NOMO-1 treated with DMSO at 0.1 percent for 48 hours (cell line): ENCODE measurements around the gene VAV3.

Experiments used
- DNase-seq: peaks from one replicate; lab custom pipeline; 2025; ENCODE audit not compliant: unreplicated experiment; lab: John Stamatoyannopoulos, UW

The VAV3 gene

GRCh38 chr1:107604825-107605224 is 360.2 kb downstream of the VAV3 start:
- DNase-seq, result no peak

GRCh38 chr1:107600607-107601160 is 364.3 kb downstream of the VAV3 start:
- no peak for DNase-seq

DNA sequence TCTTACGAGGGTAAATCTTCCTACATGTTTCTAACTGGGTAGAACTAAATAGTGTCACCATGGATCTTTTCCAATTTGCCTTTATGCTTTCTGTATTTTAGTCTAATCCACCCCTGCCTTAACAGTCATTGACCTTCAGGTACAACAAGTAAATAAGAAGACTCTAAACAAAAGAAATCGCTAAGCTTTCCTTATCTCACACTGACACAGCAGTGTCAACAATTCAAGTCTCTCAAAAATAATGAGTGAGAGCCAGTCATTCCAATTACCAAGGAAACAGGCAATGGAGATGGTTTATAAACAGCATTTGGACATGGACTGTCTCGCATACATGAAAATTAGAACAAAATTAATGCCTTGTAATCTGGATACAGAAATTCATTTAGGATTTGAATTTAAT is 365.8 kb downstream of the VAV3 start:
- DNase-seq, result no peak

- no peak for DNase-seq
These were observed 367.7 kb downstream of the VAV3 start for GRCh38 chr1:107597290-107597689.

DNA sequence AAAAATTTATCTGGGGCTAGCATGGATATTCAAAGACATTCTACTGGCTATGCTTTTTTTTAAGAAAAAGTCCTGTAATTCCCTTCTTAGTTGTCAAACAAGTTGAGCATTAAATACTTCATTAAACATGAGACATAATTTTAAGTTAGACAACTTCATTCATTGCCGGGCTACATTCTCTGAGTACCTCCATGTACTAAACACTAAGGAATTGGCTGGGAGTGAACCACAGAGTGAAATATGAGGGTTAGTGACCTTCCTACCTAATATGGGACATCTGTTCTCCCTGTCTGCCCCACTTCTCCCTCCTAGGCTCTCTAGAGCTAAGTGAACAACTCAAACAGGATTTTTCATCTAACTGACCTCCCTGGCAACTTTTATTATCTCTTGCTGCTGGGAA is 370.4 kb downstream of the VAV3 start:
- no peak for DNase-seq

DNA sequence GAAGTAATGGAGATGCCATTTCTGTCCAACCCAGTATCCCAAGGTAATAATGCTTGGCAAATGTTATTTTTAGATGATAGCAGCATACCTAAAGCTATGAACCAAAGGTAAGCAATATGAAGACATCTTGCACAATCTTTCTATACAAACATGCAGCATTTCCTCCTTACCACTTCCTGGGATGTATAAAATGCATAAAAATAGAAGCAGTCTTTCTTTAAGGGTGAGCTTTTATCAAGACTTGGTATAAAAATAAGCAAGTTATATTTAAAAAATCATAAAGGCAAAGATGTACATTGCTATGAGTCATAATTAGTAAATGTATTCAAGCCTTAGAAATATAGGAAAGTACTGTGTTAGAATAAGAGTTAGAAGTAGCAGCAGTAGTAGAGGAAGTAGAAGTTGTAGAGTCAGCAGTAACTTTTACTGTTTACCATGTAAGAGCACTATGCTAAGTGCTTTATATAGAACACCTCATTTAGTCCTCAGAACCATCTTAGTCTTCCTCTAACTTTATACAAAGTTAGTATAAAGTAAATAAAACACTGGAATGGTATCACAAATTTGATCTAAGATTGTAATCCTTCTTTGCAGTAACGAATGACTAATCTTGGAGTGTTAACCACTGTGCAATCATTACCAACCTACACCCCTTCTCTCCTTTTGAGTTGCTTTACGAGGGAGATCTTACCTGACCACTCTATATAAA is 371.3 kb downstream of the VAV3 start:
- peak; percentile 67 for DNase-seq

DNA sequence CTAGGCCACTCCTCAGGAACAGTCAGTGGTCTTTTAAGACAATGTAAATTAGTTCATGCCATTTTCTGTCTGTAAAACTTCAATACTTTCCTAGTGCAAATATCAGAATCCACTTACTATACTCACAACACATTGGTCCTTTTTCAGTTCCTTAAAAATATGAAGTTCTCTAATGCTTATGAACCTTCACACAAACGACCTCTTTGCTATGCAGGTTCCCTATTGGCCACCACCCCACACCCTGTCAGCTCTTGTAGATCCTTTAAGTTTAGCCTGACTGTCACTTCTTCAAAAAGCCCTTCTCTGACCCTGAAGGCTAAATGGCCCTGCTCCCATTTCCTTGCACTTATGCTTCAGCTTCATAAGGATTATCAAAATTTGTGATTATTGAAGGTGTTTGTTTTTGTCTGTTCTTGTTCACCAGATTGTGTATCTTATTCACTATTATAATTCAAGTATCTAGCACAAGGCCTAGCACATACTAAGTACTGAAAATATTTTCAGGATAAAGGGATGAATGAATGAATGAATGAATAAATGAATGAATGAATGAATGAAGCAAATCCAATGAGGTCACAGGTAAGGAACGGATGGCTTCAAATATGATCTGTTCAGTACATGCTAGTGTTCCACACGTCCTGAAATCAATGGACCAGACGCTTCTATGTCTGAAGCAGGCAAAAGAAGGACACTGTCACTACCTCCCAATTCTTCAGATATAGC is 373.9 kb downstream of the VAV3 start:
- DNase-seq, result peak; percentile 87

DNA sequence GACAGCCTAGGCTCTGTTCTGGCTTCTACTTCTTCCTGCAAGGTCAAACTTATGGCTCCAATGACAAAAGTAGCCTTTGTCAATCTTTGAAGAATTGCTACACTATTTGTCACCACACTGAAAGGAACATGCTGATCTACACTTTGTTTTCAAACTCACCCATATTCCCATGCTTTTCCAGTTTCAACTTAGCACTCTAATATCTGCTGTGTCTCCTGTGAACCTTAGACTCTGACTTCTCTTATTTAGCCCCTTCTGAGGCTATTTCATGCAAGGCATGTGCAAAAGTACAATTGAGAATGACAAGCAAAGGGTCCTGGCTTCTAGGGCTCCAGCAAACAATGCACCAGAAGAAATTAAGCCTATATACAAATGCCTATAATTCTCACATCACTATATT is 374.9 kb downstream of the VAV3 start:
- no peak for DNase-seq

- no peak for DNase-seq
These were observed 376.7 kb downstream of the VAV3 start for GRCh38 chr1:107588321-107588720.

DNA sequence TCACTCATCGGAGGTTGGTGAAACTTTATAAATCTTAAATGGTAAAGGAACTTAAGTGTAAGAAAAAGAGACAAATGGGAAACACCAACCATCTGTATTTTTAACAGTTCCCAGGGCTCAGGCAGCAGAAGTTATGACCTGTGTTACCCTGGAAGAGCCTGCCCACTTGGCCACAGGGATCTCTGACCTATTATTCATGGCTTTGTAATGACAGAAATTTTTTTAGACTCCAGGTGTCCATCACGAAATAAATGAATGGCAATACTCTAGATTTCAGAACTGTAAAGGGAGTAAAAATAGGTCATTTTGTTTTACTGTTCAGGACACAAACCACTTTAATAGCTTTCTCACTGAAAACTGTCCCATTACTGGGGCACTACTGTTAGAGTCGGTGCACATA is 389.8 kb downstream of the VAV3 start:
- no peak for DNase-seq

DNA sequence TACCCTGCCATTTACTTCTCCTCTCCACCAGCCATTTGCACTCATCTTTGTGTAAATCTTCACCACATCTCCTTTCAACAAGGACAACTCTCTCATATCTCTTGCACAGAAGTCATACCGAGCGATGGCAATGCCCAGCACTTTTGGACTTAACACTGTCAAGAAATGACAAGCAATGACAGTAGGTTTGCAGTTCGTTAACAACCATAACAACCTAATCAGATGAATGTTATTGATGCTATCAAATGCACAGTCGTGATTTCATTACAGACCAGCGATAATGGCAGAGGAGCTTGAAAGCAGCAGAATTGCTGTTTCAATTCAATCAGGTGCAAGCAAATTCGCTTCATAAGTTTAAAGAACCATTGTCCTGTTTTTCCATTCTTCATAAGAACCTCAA is 390.9 kb downstream of the VAV3 start:
- no peak for DNase-seq

GRCh38 chr1:107572674-107573211 is 392.2 kb downstream of the VAV3 start:
- no peak for DNase-seq

DNA sequence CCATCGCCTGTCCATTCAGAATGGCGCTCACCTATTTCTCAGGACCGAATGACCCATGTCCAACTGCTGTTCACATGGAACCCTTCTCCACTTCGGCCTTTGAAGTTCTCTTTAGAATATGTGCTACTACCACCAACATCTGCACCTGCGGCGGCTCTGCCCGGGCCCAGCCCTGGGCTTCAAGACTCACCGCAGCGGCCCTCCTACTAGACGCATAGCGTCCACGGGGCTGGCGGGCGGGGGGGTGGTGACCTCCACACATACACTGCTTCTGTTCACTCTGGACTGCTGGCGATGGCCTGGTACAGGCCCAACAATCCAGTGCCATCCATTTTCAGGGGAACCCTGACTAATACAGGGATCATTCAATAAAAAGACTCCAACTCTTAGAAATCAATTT is 394.2 kb downstream of the VAV3 start:
- no peak for DNase-seq

DNA sequence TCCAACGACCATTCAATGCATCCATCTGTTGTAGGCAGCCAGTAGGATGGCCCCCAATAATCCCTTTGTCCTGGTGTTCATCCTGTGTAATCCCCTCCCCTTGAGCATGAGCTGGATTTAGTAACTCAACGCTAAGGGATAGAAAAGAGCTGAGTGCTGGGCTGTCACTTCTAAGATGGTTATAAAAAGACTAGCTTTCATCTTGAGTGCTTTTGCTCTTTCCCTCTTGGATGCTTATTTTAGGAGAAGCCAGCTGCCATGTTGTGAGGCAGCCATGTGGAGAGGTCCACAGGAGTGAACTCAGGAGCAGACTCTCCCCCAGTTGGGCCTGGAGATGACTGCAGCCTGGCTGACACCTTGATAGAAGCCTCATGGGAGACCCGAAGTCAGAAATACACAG is 401.5 kb downstream of the VAV3 start:
- no peak for DNase-seq

DNA sequence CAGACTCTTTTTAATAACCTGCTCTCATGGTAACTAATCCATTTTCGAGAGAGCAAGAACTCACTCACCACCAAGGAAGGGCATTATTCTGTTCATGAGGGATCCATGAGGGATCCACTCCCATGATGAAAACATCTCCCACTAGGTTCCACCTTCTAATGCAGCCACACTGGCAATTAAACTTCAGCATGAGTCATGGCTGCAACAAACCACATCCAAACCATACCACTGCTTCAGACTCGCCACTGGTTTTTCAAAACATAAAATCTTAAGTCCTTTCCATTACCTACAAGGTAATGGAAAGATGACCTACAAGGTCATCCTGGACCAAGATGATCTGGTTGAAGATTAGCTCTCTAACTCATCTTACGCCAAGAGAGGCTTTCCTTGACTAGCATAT is 405.1 kb downstream of the VAV3 start:
- DNase-seq, result peak; percentile 38

- DNase-seq, result no peak
These were observed 407.9 kb downstream of the VAV3 start for GRCh38 chr1:107557095-107557494.

DNA sequence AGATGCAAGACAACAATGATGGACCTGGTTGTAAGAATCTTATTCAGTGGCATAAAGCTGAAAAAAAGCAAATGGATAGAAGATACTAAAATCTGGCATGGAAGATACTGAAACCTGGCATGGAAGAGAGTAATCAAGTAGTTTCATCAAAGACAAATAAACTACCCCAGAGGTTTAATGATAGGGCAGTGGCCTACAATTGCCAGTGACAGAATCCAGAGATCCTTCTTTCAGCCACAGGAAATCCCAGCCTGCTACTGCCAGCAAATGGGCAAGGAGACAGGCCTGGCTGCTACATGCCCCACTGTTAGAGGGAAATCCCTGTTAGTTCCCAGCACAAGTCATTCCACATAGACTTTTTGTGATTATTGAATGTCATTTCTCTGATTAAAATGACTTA is 409.4 kb downstream of the VAV3 start:
- DNase-seq, result no peak

- no peak for DNase-seq
These were observed 412.2 kb downstream of the VAV3 start for GRCh38 chr1:107552781-107553180.

DNA sequence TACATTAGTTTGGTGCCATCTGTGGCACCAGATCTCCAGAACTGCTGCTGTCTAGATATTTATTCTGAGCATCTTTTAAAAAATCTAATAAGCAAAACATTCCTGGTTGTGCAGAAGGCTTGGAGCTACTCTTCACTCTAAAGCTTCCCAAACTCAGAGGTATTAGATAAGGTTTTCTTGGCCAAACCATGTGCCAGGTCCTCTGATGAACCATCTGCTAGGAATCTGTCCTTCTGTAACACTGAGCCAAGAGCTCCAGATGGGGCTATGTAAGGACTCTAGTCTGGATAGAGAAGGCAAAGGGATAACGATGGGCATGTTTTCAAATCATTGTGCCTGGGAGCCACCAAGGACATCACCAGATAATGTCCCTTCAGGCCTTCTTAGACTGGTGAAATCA is 413.5 kb downstream of the VAV3 start:
- no peak for DNase-seq

DNA sequence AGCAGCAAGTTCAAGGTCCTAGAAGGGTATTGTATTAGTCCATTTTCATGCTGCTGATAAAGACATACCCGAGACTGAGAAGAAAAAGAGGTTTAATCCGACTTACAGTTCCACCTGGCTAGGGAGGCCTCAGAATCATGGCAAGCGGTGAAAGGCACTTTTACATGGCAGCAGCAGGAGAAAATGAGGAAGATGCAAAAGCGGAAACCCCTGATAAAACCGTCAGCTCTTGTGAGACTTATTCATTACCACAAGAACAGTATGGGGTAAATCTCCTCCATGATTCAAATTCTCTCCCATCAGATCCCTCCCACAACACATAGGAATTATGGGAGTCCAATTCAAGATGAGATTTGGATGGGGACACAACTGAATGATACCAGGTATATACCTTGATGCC is 414.6 kb downstream of the VAV3 start:
- peak; percentile 50 for DNase-seq

DNA sequence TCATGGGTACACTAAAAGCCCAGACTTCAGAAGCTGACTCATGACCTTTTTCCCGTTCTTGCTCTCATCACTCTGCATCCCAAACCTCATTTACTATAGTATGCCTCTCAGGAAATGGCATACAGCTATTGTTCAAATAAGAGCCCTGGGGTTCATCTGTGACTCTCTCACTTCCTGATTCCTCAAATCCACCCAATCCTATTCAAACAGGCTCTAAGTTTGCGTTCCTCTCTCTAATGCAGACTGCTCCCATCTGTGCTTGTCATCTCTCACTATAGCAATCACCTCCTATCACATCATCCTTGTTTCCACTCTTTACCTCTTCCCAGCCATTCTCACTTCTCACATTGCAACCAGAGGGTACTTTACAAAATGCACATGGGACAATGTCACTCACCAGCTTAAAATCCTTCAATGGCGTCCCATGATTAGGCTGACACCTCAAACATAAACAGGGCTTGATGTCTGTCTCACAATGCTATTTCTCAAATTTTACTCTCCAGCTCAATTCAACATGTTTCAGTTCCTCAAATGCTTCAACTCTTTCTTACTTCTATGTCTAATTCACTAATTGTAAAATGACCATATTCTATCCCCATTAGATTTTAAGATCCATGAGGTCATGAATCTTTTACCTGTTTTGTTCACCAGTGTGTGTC is 415.7 kb downstream of the VAV3 start:
- DNase-seq, result peak; percentile 56

GRCh38 chr1:107548276-107548675 is 416.7 kb downstream of the VAV3 start:
- no peak for DNase-seq
